Measurements from ENCODE around the gene CALN1. TPM values are rescaled to one million over a fixed set of nuclear protein-coding genes. Genes with fewer than 3 reads are reported as not detected.

CALN1 gene
- total RNA-seq, 4 donors from 2014 or later = under 0.01 to 0.06 TPM; not detected in 2

- no peak for DNase-seq (ENCODE audit: extremely low spot score)
- intact Hi-C loops (cut with DNase I) = no loop called here
- TF ChIP-seq POLR2A (IDR thresholded peaks at IDR 0.05; ENCODE audit: low read depth) (no peak), CTCF (IDR thresholded peaks at IDR 0.05) (no peak), EP300 (IDR thresholded peaks at IDR 0.05) (no peak), POLR2AphosphoS5 (IDR thresholded peaks at IDR 0.05) (no peak)
- 37% methylated on average over 15 of the region's 16 CpGs for WGBS
- Histone ChIP-seq H3K27me3 (peaks cover 0 to 5% (median 0%) of the 10 kb centered on the region in 4 donors), H3K36me3 (no peaks in the 10 kb centered on the region), H3K4me3 (no peak overlapping the region), H3K27ac (replicated peaks in 1 of 4) (no peak overlapping the region), H3K4me1 (peaks cover 0 to 9% (median 0%) of the 10 kb centered on the region in 4 donors), H3K9me3 (no peaks in the 10 kb centered on the region)
Observed at GRCh38 chr7:72098807-72099580, 313.1 kb downstream of the CALN1 start.

- no peak for DNase-seq (ENCODE audit: extremely low spot score)
- no peak for TF ChIP-seq POLR2AphosphoS5 (IDR thresholded peaks at IDR 0.05)
- intact Hi-C loops (cut with DNase I) = no loop called here
- peaks cover 0 to 9% (median 0%) of the 10 kb centered on the region in 4 donors for H3K4me1 ChIP-seq
- no peaks in the 10 kb centered on the region for H3K36me3 ChIP-seq
- H3K4me3 ChIP-seq = no peak overlapping the region
- H3K27me3 ChIP-seq = peaks cover 0 to 5% (median 0%) of the 10 kb centered on the region in 4 donors
- H3K9me3 ChIP-seq = no peaks in the 10 kb centered on the region
- H3K27ac ChIP-seq (replicated peaks in 1 of 4) = no peak overlapping the region
- WGBS = 91% methylated on average over 3 of the region's 3 CpGs
Observed at GRCh38 chr7:72097226-72097625, 314.9 kb downstream of the CALN1 start.

GRCh38 chr7:72092769-72093168 is 319.4 kb downstream of the CALN1 start:
- TF ChIP-seq POLR2A (IDR thresholded peaks at IDR 0.05; ENCODE audit: low read depth) = no peak
- TF ChIP-seq EP300 (IDR thresholded peaks at IDR 0.05) = no peak
- no peak for TF ChIP-seq CTCF (IDR thresholded peaks at IDR 0.05)
- no peak for TF ChIP-seq POLR2AphosphoS5 (IDR thresholded peaks at IDR 0.05)

GRCh38 chr7:72087926-72088325 is 324.2 kb downstream of the CALN1 start:
- peaks cover 0 to 5% (median 0%) of the 10 kb centered on the region in 4 donors for H3K9me3 ChIP-seq
- H3K27me3 ChIP-seq = no peaks in the 10 kb centered on the region
- DNase-seq (ENCODE audit: extremely low spot score) = no peak
- H3K27ac ChIP-seq (replicated peaks in 1 of 4) = no peak overlapping the region
- WGBS = 69% methylated on average over 5 of the region's 5 CpGs
- no peak overlapping the region for H3K4me3 ChIP-seq
- TF ChIP-seq EP300 (IDR thresholded peaks at IDR 0.05) = no peak
- TF ChIP-seq CTCF (IDR thresholded peaks at IDR 0.05) = no peak
- TF ChIP-seq POLR2AphosphoS5 (IDR thresholded peaks at IDR 0.05) = no peak
- no peak for TF ChIP-seq POLR2A (IDR thresholded peaks at IDR 0.05; ENCODE audit: low read depth)
- intact Hi-C loops (cut with DNase I) = no loop called here
- H3K36me3 ChIP-seq = no peaks in the 10 kb centered on the region
- H3K4me1 ChIP-seq = no peaks in the 10 kb centered on the region

More at GRCh38 chr7:72092769-72093168, 319.4 kb downstream of the CALN1 start:
- intact Hi-C loops (cut with DNase I) = no loop called here
- Histone ChIP-seq H3K4me1 (no peaks in the 10 kb centered on the region), H3K4me3 (no peak overlapping the region), H3K27me3 (no peaks in the 10 kb centered on the region), H3K27ac (replicated peaks in 1 of 4) (no peak overlapping the region), H3K36me3 (no peaks in the 10 kb centered on the region), H3K9me3 (peaks cover 0 to 5% (median 0%) of the 10 kb centered on the region in 4 donors)
- 75% methylated on average over 5 of the region's 5 CpGs for WGBS
- no peak for DNase-seq (ENCODE audit: extremely low spot score)

- Histone ChIP-seq H3K27me3 (no peaks in the 10 kb centered on the region), H3K9me3 (no peaks in the 10 kb centered on the region), H3K36me3 (no peaks in the 10 kb centered on the region), H3K4me3 (no peak overlapping the region), H3K27ac (replicated peaks in 1 of 4) (no peak overlapping the region), H3K4me1 (no peaks in the 10 kb centered on the region)
- intact Hi-C loops (cut with DNase I) = no loop called here
- peak; percentile 85 for DNase-seq (ENCODE audit: extremely low spot score)
- 72% methylated on average over 7 of the region's 7 CpGs for WGBS
- TF ChIP-seq POLR2A (IDR thresholded peaks at IDR 0.05; ENCODE audit: low read depth) (no peak), POLR2AphosphoS5 (IDR thresholded peaks at IDR 0.05) (no peak), CTCF (IDR thresholded peaks at IDR 0.05) (no peak), EP300 (IDR thresholded peaks at IDR 0.05) (no peak)
Observed at GRCh38 chr7:72080865-72081510, 331.1 kb downstream of the CALN1 start.
